Measurements from ENCODE around the gene SLC17A4.

Gene SLC17A4

DNA sequence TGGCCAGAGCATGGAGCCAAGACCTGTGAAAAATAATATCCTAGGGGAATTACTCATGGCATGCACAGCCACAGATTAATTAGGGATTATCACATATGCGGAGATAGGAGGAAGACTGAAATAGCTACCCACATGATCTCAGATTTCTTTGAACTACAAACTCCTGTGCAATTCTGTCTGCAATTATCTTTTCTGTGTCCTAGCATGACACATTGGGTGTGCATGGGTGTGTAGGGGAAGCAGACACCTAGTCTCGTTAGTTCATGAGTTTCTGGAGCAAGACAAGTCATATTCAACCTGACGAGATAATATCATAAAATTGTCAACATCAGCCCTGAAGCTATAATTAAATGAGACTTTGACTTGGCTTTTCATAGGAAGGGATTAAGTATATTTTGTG lies 3.6 kb upstream of the SLC17A4 start:
- DNase-seq: no peak

DNA sequence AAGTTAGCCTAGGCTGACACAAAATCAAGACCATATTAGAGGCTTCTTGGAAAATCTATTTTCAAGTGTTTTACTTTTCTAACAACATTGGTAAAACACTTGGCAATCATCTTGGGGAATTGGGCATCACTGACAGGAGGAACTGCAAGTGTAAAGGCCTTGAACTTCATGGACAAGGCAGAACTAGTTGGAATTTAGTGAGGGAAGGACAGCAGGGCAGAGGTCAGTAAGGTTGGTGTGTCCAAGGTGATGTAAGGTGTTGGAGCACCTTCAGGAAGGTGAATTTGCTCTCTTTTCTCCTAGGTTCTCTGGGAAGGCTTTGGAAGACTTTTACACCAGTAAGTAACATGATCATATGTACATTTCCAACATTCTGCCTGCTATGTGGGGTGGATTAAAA lies 1.5 kb upstream of the SLC17A4 start:
- no peak for DNase-seq

DNA sequence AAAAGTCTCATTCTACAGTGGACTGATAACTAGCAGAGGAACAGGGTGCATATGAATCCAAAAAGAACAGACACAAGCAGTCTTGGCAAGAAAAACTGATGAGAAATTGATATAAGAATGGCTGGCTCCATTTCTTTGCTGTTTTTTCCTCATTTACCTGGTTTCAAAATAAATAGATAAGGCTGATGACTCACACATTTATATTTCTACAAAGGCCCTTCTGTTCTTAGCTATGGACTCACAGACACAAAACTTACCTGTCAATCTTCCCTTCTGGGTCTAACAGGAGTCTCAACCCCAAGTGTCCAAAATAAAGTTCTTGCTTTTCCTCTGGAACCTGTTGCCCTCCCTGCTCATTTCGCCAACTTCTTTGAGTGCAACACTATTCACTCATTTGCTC lies 941 bp downstream of the SLC17A4 start:
- no peak for DNase-seq

DNA sequence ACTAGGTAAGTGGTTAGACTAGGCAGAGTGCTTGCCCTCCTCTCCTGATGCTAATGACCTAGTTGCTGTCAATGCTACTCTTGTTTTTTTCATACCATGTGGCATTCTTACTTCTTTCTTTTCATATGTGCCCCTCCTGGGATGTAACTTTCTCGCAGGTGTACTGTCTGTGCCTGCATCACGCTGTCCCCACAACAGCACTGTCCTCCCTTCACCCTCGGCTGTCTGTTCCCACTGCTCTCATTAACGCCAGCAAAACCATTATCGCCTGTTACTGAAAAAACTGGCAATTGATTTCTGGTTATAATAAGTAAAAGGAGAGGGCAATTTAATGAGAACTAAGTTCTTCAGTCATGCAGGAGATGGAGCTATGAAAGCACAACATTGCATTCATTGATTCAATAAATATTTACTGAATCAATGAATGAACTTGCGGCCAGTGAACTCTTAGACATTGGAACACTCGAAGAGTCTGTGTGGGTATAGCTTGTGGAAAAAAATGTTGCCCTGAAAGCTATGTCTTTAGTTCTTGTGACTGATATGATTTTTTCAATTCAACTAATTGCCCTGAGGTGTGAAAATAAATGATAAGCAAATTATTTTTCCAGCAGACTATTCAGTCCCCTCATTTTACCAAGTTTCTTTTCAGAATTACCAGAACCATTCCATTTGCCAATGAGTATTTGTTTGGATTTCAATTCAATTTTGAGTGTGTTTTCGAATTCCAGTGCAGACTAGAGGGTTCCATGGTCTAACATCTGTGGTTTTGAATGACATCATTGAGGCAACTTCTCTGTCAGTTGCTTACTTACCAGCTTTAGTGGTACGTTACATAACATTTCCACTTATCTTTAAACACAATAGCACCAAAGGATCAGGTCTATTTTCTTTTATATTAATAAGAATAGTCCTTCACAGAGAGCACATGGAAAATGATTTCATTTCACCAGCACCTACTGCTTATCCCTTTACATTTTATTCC lies 2.1 kb downstream of the SLC17A4 start:
- DNase-seq: peak; percentile 65

DNA sequence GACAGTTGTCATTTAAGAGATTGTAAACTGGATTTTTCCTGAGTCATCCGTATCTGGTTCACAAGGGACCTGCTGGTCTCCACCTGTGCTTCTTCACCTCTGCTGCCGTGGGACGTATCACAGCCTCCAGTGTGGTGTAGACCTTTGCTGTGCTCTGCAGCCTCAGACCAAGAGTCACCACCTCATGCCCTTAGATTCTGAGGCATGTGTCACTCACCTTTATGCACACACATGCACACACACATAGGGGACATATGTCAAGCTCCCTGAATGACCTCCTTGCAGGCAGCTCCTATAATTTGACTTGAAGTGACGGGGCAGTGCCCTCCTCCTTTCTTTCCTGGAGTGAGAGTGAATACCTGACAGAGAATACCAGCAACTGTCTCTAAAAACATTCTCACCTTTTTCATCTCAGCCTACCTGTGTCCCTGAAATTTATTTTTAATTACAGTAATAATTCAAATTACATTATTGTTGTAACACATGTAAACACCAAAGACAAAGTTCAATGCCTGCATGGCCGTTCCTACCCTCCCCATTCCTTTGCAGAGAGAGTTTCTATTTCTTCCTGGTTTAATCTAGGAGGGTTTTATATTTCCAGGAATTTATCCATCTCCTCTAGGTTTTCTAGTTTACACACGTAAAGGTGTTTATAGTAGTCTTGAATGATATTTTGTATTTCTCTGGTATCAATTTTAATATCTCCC lies 3.5 kb downstream of the SLC17A4 start:
- DNase-seq: no peak

DNA sequence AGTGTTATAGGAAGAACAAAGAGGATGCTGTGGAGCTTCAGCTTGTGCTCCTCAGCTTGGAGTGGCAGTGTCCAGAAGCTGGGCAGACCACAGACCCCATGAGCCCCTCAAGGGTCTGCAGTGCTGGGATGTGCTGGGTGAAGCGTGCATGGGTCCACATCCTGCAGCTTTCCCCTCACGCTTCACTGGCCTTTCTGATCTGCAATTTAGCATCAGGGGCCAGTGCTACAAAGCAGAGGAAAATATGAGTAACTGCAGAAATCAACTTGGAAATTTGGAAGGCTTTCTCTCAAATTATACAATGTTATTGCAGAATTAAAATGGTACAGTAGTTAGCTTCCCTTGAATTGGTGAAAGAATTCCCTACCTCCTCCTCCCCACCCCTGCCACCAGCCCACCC lies 10.1 kb downstream of the SLC17A4 start:
- DNase-seq: no peak

DNA sequence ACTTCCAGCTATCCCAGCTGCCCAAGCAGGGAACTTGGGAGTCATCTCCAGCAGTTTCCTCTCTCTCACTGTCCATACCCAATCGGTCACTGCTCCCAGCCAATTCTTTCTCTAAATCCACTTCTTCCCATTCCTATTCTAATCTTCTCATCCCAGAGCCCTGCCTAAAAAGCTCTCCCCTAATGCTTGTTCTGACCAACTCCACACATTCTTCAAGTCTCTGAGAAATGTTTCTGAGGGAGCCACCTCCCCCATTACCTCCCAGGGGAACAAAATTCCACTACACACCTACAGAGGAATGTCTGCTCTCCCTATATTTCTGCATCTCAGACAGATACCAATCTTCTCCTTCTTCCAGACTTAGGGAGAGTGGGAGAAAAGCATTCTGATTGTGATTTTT lies 14.0 kb downstream of the SLC17A4 start:
- DNase-seq: no peak

DNA sequence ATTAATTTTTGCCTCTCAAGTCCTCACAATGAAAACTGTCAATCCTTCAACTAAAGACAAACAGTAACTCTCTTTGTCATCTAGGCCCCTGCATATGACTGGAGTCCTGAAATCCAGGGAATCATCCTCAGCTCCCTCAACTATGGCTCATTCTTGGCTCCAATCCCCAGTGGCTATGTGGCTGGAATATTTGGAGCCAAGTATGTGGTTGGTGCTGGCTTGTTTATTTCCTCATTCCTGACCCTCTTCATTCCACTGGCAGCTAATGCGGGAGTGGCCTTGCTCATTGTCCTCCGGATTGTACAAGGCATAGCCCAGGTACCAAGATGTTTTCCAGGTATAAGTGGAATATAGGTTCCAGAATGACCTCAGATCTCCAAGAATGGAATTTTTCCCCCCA lies 15.4 kb downstream of the SLC17A4 start:
- no peak for DNase-seq

DNA sequence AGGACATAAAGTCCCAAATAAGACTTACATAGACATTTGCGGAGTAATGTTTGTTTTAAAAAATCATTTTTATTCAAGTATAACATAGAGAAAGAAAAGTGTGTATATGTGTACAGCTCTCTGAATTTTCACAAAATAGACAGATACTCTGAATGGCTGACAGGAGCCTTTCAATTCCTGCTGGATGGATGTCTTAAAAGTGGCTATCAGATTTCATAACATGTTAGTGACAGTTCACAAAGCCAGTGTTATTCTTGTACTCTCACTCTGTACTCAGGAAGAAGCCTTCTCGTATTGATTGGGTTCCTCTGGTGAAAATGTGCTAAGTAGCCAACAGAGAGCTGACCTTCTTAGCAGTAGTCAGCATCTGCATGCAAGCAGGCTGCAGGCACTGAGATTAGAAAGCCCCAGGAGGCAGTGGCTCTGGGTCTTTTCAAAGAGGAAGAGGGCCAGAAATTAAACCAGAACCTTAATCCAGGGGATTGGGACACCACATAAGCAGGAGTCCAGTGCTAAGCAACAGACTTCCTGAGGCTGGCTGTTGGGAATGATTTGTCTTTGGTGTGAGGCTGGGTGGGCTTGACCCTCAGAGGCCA lies 19.7 kb downstream of the SLC17A4 start:
- peak; percentile 5 for DNase-seq

DNA sequence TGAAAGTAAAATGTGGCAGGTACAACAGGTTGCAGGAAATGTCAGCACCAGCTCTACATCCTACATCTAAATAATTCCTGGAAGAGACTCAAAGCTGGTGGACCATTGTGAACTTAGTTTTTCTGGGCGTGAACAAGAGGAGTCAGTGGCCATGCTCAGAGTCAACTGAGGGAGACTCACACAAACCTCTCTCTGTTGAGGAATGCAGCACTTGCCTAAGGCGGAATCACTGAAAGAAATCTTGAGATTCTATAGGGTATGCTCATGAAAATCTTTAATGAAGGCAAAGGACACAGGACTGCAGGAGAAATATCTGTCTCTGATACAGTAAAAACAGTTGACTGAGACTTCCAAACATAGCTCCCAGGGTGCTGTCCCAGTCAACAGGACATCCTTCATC lies 22.5 kb downstream of the SLC17A4 start:
- no peak for DNase-seq

DNA sequence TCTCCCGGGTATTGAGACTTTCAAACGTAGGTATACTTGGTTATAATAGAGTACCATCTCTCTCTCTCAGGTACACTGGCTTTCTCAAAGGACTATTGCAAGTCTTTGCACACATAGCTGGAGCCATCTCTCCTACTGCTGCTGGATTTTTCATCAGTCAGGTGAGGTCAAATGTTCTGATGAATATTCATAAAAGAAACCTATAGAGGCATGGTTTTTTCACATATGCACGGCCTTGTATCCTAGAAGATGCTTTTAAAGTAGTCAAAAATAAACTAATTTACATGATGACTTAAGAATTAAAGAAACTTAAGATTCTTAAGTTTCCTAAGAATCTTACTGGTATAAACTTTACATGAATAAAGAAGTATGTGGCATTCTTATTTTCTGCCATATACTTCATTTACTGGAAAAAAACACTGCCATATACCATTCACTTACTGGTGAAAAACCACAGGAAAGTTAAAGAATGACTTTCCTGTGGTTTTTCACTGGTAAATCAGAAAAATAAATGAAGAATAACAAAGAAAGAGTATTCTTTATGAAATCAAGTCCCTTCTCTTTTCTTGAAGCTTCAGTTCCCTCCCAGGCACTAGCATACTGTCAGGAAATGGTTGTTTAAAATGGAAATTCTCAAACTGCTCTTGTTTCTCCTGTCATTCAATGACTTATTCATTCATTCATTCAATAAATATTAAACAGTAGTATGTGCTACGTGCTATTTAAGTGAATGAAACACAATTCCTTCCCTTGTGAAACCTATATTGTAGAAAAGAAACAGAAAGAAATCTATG lies 23.5 kb downstream of the SLC17A4 start:
- no peak for DNase-seq

DNA sequence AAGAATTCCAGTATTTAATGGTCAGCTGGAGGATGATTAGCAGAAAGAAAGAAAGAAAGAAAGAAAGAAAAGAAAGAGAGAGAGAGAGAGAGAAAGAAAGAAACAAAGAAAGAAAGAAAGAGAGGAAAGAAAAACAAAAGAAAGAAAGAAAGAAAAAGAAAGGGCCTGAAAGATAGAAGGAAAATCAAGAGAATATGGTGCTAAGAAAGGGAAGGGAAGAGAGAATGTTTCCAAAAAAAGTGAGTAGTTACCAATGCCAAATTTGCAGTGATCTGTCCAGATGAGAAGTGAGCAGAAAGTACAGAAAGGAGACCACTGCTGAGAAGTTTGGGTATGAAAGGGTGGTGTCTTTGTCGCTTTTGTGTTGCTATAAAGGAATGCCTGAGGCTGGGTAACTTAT lies 26.6 kb downstream of the SLC17A4 start:
- DNase-seq: no peak

DNA sequence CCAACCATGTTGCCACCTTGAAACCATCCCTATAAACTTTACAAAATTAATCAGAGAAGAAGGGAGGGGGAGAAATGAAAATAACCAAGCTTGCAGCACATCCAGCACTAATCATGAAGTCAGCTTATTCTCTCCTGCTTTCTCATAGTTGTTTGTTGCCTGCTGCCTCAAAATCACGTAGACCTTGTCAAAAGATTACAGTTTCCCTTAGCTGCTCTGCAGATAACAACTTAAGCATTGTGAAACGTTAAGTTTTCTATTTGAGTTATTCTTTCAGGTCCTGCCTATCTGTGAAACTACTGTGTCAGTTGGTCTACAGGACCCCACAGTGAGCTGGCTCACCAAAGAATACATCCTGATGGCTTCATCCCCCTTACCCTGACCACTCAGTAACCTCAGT lies 32.9 kb downstream of the SLC17A4 start:
- DNase-seq: no peak

DNA sequence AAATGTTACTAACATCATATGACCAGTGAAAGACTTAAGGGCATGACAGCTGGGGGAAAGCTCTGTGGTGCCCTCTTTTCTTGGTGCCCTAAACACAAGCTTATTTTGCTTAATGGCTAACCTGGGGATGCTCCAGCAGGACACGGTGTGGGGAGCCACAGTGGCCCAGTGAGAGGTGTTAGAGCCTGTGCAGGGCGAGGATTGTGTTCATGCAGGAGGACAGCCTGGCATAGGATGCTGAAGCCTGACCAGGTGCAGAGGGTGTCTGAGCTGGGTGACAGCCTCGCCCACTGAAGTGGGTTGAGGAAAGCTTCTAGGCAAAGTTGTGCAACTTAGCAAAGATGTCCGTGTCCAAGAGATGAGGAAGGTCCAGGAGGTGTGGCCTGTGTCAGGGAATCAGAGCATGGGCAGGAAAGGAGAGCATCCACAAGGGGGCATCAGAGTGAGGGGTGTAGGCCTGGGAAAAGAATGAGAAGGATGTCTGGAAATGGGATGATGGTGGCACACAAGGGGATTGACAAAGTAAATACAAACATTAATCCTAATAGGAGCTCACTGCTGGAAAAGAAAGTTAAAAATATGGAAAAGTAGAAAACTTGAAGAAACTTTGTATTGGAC lies 33.9 kb downstream of the SLC17A4 start:
- peak; percentile 71 for DNase-seq

DNA sequence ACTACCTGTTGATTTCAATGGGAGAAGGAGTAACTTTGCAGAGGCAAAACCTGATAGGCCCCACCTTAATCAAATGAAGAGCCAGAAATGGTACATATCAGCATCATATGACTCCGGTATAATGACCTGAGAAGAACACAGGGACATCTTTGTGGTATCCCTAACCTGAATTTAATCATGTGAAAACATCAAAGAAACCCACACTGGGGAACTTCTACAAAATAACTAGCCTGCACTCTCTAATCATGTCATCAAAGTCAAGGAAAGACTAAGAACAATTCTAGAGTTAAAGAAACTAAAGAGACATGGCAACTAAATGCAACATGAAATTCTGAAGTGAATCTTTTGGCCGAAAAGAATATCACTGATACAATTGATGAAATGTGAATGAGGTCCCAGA lies 34.9 kb downstream of the SLC17A4 start:
- DNase-seq: no peak

DNA sequence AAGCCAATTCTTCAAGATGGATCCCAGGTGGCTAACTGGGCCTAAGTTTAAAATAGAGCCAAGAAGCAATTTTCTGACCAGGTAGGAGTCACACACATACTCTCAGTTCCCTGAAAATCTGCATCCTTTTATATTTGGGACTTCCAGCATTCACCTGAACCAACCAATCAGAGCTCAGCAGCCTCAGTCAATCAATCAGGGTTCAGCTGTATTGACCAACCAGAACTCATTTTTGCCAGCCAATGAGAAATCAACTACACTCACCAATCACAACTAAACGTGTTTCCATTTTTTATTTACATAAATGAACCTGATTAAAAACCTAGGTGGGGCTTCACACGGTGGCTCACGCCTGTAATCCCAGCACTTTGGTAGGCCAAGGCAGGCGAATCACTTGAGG lies 37.5 kb downstream of the SLC17A4 start:
- no peak for DNase-seq

DNA sequence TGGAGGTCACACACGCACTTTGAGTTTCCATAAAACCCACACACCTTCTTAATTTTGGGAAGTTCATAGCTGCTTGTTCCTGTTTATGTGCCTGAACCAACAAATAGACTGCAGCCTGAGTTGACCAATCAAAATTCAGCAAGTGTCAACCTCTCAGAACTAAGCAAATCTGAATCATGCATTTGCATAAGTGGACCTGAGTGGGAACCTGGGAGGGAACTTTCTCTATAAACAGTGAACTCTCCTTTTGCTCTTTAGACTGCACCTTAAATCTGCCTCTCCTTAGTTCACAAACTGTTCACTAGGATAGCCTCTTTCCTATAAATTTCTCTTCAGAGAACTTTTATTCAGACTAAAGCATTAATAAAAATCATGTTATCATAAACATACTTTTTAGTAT lies 39.4 kb downstream of the SLC17A4 start:
- no peak for DNase-seq

DNA sequence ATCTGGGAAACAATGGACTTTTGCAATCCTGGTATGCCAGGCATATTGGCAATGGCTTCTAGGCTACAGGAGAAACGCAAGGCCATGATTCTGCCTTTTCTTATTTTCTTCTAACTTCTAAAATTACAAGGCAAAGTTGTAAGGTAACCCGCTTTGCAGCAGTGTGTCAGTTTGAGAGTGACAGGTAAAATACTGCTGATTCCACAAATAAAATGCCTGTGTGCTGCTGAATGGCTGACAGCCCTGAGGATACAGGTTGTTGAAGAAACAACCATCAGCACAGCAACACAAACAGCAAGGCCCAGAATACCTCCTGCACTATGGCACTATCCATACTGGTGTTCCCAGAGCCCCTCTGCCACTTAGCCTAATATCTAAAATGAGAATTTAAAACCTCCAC lies 40.2 kb downstream of the SLC17A4 start:
- DNase-seq: no peak

DNA sequence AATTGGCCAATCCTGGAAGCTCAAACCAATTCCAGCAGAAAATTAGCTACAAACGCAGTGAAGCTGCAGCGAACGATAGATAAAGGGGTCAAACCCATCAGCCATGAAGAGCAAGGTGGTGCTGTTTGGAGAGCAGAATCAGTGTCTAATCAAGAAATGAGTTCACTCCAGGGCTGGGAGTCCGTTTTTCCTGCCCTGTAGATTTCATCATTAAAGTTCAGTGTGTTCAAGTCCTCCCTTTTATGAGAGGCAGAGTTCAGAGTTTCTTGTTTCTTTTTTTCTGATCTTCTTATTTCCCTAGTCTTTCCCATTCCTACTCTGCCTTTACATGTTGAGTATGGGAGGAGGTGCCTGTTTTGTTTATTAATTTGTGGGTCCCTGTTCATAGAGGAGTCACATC lies 46.9 kb downstream of the SLC17A4 start:
- DNase-seq: no peak

DNA sequence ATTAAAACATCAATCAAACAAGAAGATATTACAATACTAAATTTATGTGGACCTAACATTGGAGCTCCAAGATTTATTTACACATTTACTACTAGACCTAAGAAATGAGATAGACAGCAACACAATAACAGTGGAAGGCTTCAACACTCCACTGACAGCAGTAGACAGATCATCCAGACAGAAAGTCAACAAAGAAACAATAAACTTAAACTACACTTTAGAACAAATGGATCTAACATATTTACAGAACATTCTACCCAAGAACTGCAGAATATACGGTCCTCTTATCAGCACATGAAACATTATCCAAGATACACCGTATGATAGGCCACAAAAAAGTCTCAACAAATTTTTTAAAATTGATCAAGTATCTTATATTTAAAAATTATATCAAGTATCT lies 50.3 kb downstream of the SLC17A4 start:
- no peak for DNase-seq

DNA sequence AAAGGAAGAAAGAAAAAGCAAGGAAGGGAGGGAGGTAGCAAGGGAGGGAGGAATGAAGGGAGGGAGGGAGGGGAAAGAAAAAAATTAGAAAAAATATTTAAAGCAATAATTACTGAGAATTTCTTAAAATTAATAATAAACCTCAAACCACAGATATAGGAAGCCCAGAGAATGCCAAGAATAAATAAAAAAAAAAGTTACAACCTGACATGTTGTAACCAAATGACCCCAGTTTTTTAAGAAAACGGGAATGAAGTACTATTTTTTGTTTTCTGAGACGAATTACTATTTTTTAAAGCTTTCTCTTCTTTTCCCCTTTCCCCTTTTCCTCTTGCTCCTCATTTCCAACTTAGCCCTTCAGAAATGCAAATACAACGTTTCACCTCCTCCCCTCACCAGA lies 60.7 kb downstream of the SLC17A4 start:
- DNase-seq: no peak

DNA sequence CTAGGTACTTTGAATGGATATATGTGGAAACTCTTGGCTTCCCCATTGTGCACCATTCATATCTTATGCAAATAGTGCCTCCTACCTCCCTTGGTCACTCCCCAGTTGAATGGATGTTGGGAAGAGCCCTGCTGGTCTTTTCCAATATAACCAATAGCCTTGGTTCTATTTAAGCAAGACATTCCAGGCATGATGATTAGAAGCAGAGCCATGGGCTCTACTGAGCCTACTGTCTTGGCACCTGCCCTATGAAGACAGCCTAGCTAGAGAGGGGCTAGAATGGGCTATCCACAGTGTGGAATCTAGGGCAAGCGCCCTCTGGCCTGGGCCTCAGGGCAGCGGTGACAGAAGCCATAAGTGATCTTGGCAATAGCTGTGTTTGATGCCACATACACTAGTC lies 61.7 kb downstream of the SLC17A4 start:
- no peak for DNase-seq

DNA sequence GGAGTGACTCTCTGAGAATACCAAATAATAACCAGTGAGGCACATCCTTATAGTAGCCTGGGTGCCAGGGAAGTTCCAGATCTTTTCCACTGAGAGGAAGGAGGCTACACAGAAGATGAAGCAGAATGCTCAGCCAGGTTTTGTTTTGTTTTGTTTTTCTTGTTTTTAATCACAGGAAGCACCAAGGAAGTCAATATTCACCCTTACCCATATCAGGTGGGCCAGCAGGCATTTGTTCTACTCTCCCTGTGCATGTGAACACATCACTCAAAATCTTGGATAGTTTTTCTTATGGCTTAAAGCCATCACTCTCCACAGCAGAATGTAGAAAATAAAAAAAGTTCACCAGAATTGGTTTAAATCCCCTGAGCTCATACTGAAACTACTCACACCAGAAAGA lies 66.8 kb downstream of the SLC17A4 start:
- DNase-seq: no peak

All from hematopoietic multipotent progenitor cell treated with erythropoietin and hydrocortisone succinate and interleukin-3 and kit ligand, for 4 days (in vitro differentiated cells).